Tibial artery (tissue), 4 donors: ENCODE measurements around the gene HOMEZ.
"Not testable (repeated sequence)": the region's sequence is repeated elsewhere in the genome, so short reads cannot be mapped to it uniquely, and the experiment has no call there.

Source experiments
- DNase-seq, 2 donors: peaks; one replicate each; pipeline ENCODE4 v3.0.0-alpha.2; 2019
- H3K27ac ChIP-seq, 2 donors: fragments of 200-600 bp; sonication (generic) in 1 of 2; 1 replicate in 1 of 2; 2 replicates in 1 of 2; pipeline ENCODE4 v1.5.1; 2018 to 2019; ENCODE audit warnings: mild to moderate bottlenecking in 1 of 2
- H3K27me3 ChIP-seq, 2 donors: fragments of 200-600 bp; sonication (generic) in 1 of 2; one replicate each; pipeline versions ENCODE4 v1.5.1 to v1.6.0; 2016 to 2019
- H3K36me3 ChIP-seq, 3 donors: fragments of 200-600 bp; sonication (generic) in 2 of 3; one replicate each; pipeline ENCODE4 v1.5.1; 2016 to 2019; ENCODE audit warnings: mild to moderate bottlenecking in 2 of 3
- H3K4me1 ChIP-seq, 4 donors: fragments of 200-600 bp; sonication (generic) in 2 of 4; 1 replicate in 3 of 4; 2 replicates in 1 of 4; pipeline ENCODE4 v1.5.1; 2016 to 2019
- H3K4me3 ChIP-seq, 2 donors: fragments of 200-600 bp; sonication (generic) in 1 of 2; 1 replicate in 1 of 2; 2 replicates in 1 of 2; pipeline ENCODE4 v1.5.1; 2018 to 2019; ENCODE audit warnings: mild to moderate bottlenecking in 2 of 2
- H3K9me3 ChIP-seq, 3 donors: fragments of 200-600 bp; sonication (generic) in 1 of 3; one replicate each; pipeline ENCODE4 v1.5.1; 2016 to 2019
- CTCF ChIP-seq, 2 experiments: fragments of 200-600 bp in 1 of 2; fragments of 450-650 bp in 1 of 2; IDR thresholded peaks; one replicate each; pipeline ENCODE4 v1.5.1; 2017 to 2019; ENCODE audit warnings: antibody characterized with exemption in 2 of 2, mild to moderate bottlenecking in 1 of 2, moderate library complexity in 1 of 2
- intact Hi-C: fragments of 100-400 bp; cut with DNase I; formaldehyde crosslinking; loops from one replicate; pipeline ENCODE4 v1.15.0; 2023; ENCODE audit warnings: low total_unique reads

Gene HOMEZ

DNA sequence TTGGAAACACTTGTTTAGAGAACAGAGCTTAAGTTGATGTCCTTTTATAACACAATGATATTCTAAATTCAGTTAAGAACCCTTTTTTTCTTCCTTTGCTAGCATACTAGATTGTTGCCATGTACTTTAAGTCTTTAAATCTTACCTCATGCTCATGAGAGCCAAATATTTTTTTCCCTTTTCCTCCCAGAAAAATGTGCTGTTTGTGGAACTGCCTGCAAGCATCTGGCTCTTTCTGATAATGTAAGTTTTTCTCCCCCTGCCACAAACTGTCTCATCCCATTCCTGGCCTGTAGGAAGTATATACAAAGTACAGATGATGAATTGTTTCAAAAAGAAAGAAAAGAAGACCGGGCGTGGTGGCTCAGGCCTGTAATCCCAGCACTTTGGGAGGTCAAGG, 42.9 kb downstream of the HOMEZ start:
- Histone ChIP-seq H3K27ac (no peak overlapping the region), H3K27me3 (no peaks in the 10 kb centered on the region), H3K4me1 (peaks cover 0 to 3% (median 0%) of the 10 kb centered on the region in 4 donors), H3K9me3 (no peaks in the 10 kb centered on the region), H3K4me3 (no peak overlapping the region), H3K36me3 (no peaks in the 10 kb centered on the region)
- DNase-seq, result no peak
- no peak for TF ChIP-seq CTCF (IDR thresholded peaks at IDR 0.05)
- intact Hi-C loops, result no loop called here

DNA sequence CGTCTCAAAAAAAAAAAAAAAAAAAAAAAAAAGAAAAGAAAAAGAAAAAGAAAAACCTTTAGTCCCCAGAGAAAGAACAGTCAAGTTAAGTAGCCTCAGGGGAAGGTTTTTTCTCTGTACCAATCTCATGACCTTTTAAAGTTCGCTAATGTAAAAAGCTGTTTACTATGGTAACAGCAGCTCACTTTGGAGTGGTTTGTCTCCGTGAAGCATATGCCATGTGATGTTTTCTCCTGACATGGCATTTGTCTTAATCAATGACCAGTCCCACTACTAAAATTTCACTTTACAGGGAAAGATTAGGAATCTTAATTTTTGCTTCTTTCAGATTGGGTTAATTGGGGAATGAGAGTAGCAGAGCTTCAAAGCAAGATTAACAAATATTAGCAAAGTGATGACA, 43.9 kb downstream of the HOMEZ start:
- Histone ChIP-seq H3K4me1 (peaks cover 0 to 7% (median 0%) of the 10 kb centered on the region in 4 donors), H3K27me3 (no peaks in the 10 kb centered on the region), H3K36me3 (no peaks in the 10 kb centered on the region), H3K27ac (no peak overlapping the region), H3K4me3 (no peak overlapping the region), H3K9me3 (no peaks in the 10 kb centered on the region)
- no peak for DNase-seq
- no peak for TF ChIP-seq CTCF (IDR thresholded peaks at IDR 0.05)
- intact Hi-C loops, result no loop called here

DNA sequence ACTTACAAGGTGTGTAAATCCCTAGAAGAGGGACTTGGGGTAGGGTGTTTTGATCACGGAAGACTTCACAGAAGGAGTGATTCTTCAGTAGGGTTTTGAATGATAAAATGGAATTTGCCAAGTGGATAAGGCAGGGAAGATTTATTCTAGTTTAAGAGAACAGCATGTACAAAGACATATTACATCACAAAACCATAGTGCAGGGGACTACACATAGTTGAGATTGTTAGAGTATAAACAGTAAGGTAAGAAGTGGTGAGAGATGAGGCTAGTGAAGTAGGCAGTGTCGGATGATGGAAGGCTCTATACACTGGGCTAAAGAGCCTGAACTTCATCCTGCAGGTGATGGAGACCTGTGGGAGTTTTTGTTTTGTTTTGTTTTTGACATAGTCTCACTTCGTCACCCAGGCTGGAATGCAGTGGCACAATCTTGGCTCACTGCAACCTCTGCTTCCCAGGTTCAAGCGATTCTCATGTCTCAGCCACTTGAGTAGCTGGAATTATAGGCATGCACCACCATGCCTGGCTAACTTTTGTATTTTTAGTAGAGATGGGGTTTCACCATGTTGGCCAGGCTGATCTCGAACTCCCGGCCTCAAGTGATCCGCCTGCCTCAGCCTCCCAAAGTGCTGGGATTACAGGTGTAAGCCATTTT, 44.7 kb downstream of the HOMEZ start:
- H3K27me3 ChIP-seq, H3K4me1 ChIP-seq, intact Hi-C loops, H3K27ac ChIP-seq, H3K4me3 ChIP-seq, DNase-seq, H3K36me3 ChIP-seq, H3K9me3 ChIP-seq: not testable (repeated sequence)

- intact Hi-C loops, result no loop called here
These were observed 45.3 kb downstream of the HOMEZ start for GRCh38 chr14:23240661-23241060.

GRCh38 chr14:23237772-23238594, 47.9 kb downstream of the HOMEZ start, which contains the start of gene RNF212B:
RNF212B (plus strand) TSS chr14:23237936; CDS start chr14:23240346, 2,410 bp downstream.
- TF ChIP-seq CTCF (IDR thresholded peaks at IDR 0.05), result no peak
- DNase-seq, result peak; percentile 92
- H3K36me3 ChIP-seq, result no peaks in the 10 kb centered on the region
- H3K4me3 ChIP-seq, result peak within 1 kb of the TSS; percentile 31 to 35
- intact Hi-C loops, result no loop called here
- H3K4me1 ChIP-seq, result peaks cover 0 to 7% (median 0%) of the 10 kb centered on the region in 4 donors
- H3K27me3 ChIP-seq, result no peaks in the 10 kb centered on the region
- no peaks in the 10 kb centered on the region for H3K9me3 ChIP-seq
- peak within 1 kb of the TSS; percentile 3 to 60 for H3K27ac ChIP-seq

More at GRCh38 chr14:23240661-23241060, 45.3 kb downstream of the HOMEZ start:
- Histone ChIP-seq H3K4me3 (no peak overlapping the region), H3K9me3 (no peaks in the 10 kb centered on the region), H3K36me3 (no peaks in the 10 kb centered on the region), H3K27me3 (no peaks in the 10 kb centered on the region), H3K27ac (no peak overlapping the region), H3K4me1 (peaks cover 0 to 7% (median 0%) of the 10 kb centered on the region in 4 donors)
- DNase-seq, result no peak
- no peak for TF ChIP-seq CTCF (IDR thresholded peaks at IDR 0.05)

- H3K27me3 ChIP-seq, intact Hi-C loops, H3K36me3 ChIP-seq, DNase-seq, H3K9me3 ChIP-seq, H3K27ac ChIP-seq, H3K4me1 ChIP-seq, H3K4me3 ChIP-seq: not testable (repeated sequence)
These were observed 53.6 kb downstream of the HOMEZ start for GRCh38 chr14:23232241-23232808.
